HEK293 (cell line): ENCODE results near the gene RGS11.

Source experiments
- CTCF ChIA-PET: fragments of 350-600 bp; formaldehyde crosslinking; extraction: SDS; loops from one replicate; lab custom pipeline; 2021; ENCODE audit warnings: antibody characterized with exemption; lab: Yijun Ruan, JAX
- POLR2A ChIA-PET: fragments of 300-600 bp; formaldehyde crosslinking; extraction: SDS; loops from one replicate; lab custom pipeline; 2020; ENCODE audit warnings: antibody characterized with exemption, inconsistent platforms; lab: Yijun Ruan, JAX
- H3K27ac ChIP-seq: fragments of 200-500 bp; sonication (Bioruptor generic); 2 replicates; pipeline ENCODE4 v1.5.1; 2014; ENCODE audit warnings: low read depth, low read length, control low read depth, inconsistent platforms; ENCODE audit errors: extremely low read depth
- H3K36me3 ChIP-seq, 2 experiments: fragments of 200-500 bp in 1 of 2; sonication (Bioruptor generic) in 1 of 2; 1 replicate in 1 of 2; 2 replicates in 1 of 2; pipeline ENCODE4 v1.5.1; 2014 to 2017; ENCODE audit warnings: inconsistent platforms in 2 of 2, low read length in 2 of 2; ENCODE audit not compliant: control insufficient read depth in 2 of 2, insufficient read depth in 1 of 2
- H3K4me1 ChIP-seq: fragments of 200-500 bp; sonication (Bioruptor generic); 2 replicates; pipeline ENCODE4 v1.5.1; 2014; ENCODE audit warnings: mild to moderate bottlenecking, low read length, inconsistent platforms; ENCODE audit not compliant: control insufficient read depth, insufficient read depth
- H3K4me3 ChIP-seq: 2 replicates; pipeline ENCODE4 v1.5.1; 2011; ENCODE audit warnings: low read depth, mild to moderate bottlenecking, control low read depth, low read length, moderate library complexity
- H3K9me3 ChIP-seq: fragments of 200-500 bp; sonication (Bioruptor generic); 2 replicates; pipeline ENCODE4 v1.5.1; 2014; ENCODE audit warnings: low read depth, low read length, inconsistent platforms; ENCODE audit not compliant: control insufficient read depth, insufficient read depth
- CTCF ChIP-seq: fragments of 450-650 bp; formaldehyde crosslinking; IDR thresholded peaks from 2 replicates; pipeline ENCODE4 v1.5.1; 2016; ENCODE audit warnings: missing biosample characterization, missing genetic modification characterization
- HIC1 ChIP-seq: fragments of 450-650 bp; formaldehyde crosslinking; IDR thresholded peaks from 2 replicates; pipeline ENCODE4 v1.5.1; 2016; ENCODE audit warnings: missing biosample characterization, missing genetic modification characterization
- KLF9 ChIP-seq: fragments of 450-650 bp; formaldehyde crosslinking; IDR thresholded peaks from 2 replicates; pipeline ENCODE4 v1.5.1; 2016; ENCODE audit warnings: missing biosample characterization, missing genetic modification characterization, low read depth
- OSR2 ChIP-seq: fragments of 450-650 bp; formaldehyde crosslinking; IDR thresholded peaks from 2 replicates; pipeline ENCODE4 v1.5.1; 2016; ENCODE audit warnings: missing biosample characterization, missing genetic modification characterization
- PRDM1 ChIP-seq: fragments of 450-650 bp; formaldehyde crosslinking; IDR thresholded peaks from 2 replicates; pipeline ENCODE4; 2016; ENCODE audit warnings: missing biosample characterization, missing genetic modification characterization
- ZFHX2 ChIP-seq: fragments of 450-650 bp; formaldehyde crosslinking; conservative IDR thresholded peaks from 2 replicates; pipeline ENCODE4 v1.5.1; 2016; ENCODE audit warnings: missing biosample characterization, missing genetic modification characterization
- ZFP37 ChIP-seq: fragments of 450-650 bp; formaldehyde crosslinking; IDR thresholded peaks from 2 replicates; pipeline ENCODE4 v1.5.1; 2016; ENCODE audit warnings: missing biosample characterization, missing genetic modification characterization
- ZNF121 ChIP-seq: fragments of 450-650 bp; formaldehyde crosslinking; IDR thresholded peaks from 2 replicates; pipeline ENCODE4 v1.5.1; 2016; ENCODE audit warnings: missing biosample characterization, missing genetic modification characterization
- ZNF155 ChIP-seq: fragments of 450-650 bp; formaldehyde crosslinking; IDR thresholded peaks from 2 replicates; pipeline ENCODE4 v1.5.1; 2016; ENCODE audit warnings: missing biosample characterization, missing genetic modification characterization
- ZNF292 ChIP-seq: fragments of 450-650 bp; formaldehyde crosslinking; IDR thresholded peaks from 2 replicates; pipeline ENCODE4 v1.5.1; 2016; ENCODE audit warnings: low read depth, missing biosample characterization, missing genetic modification characterization, borderline replicate concordance
- ZNF350 ChIP-seq: fragments of 450-650 bp; formaldehyde crosslinking; IDR thresholded peaks from 2 replicates; pipeline ENCODE4 v1.5.0; 2017; ENCODE audit warnings: missing biosample characterization, mild to moderate bottlenecking, missing genetic modification characterization
- ZNF513 ChIP-seq: fragments of 450-650 bp; IDR thresholded peaks from 2 replicates; pipeline ENCODE4 v1.5.1; 2018; ENCODE audit warnings: missing biosample characterization, missing genetic modification characterization
- ZNF514 ChIP-seq: fragments of 450-650 bp; formaldehyde crosslinking; IDR thresholded peaks from 2 replicates; pipeline ENCODE4 v1.5.1; 2016; ENCODE audit warnings: missing biosample characterization, missing genetic modification characterization
- ZNF610 ChIP-seq: fragments of 450-650 bp; formaldehyde crosslinking; IDR thresholded peaks from 2 replicates; pipeline ENCODE4 v1.5.1; 2016; ENCODE audit warnings: missing biosample characterization, missing genetic modification characterization, borderline replicate concordance
- ZNF624 ChIP-seq: fragments of 450-650 bp; formaldehyde crosslinking; IDR thresholded peaks from 2 replicates; pipeline ENCODE4 v1.5.1; 2017; ENCODE audit warnings: missing biosample characterization, missing genetic modification characterization
- ZNF830 ChIP-seq: fragments of 450-650 bp; IDR thresholded peaks from 2 replicates; pipeline ENCODE4 v1.5.0; 2018; ENCODE audit warnings: missing biosample characterization, missing genetic modification characterization, low read depth, mild to moderate bottlenecking, moderate library complexity
- TF ChIP-seq, protein P1 (sequence below): fragments of 450-650 bp; formaldehyde crosslinking; IDR thresholded peaks from 2 replicates; pipeline ENCODE4 v1.5.1; 2016; ENCODE audit warnings: missing biosample characterization, missing genetic modification characterization
- TF ChIP-seq, protein P2 (sequence below): fragments of 450-650 bp; formaldehyde crosslinking; IDR thresholded peaks from 2 replicates; pipeline ENCODE4 v1.5.1; 2017; ENCODE audit warnings: missing biosample characterization, missing genetic modification characterization

RGS11 gene

GRCh38 chr16:266258-267164 is 9.2 kb downstream of the RGS11 start (continued):
- TF ChIP-seq CTCF (tag by site-specific recombination): no peak
- TF ChIP-seq ZNF292 (tag by site-specific recombination): no peak

- Histone ChIP-seq H3K36me3 (peaks cover 0 to 37% of the 10 kb centered on the region in 2 experiments; a peak in 1 of 3 replicates), H3K9me3 (no peaks in the 10 kb centered on the region), H3K27ac (no peak overlapping the region), H3K4me3 (no peak overlapping the region), H3K4me1 (no peaks in the 10 kb centered on the region)
- TF ChIP-seq ZFHX2 (tag by site-specific recombination): peak; percentile 33; the same call in 1 of the 2 replicates
- TF ChIP-seq ZFP37 (tag by site-specific recombination): no peak
- no peak for TF ChIP-seq ZNF121 (tag by site-specific recombination)
- TF ChIP-seq ZNF624 (tag by site-specific recombination): no peak
- no peak for TF ChIP-seq PRDM1 (tag by site-specific recombination)
- TF ChIP-seq ZNF350: no peak
- TF ChIP-seq ZNF830 (tag by site-specific recombination): no peak
- ChIA-PET CTCF (interaction anchor here (0.5 to 1.0 kb wide), 2 partner anchors 27 to 96 kb away, joined by 3 to 5 read pairs; no protein-coding TSS in a partner anchor), POLR2A (no interaction called here)
Measured at GRCh38 chr16:265711-266110, 10.0 kb downstream of the RGS11 start.

GRCh38 chr16:265002-265529 is 10.7 kb downstream of the RGS11 start:
- Histone ChIP-seq H3K9me3 (no peaks in the 10 kb centered on the region), H3K4me1 (no peaks in the 10 kb centered on the region), H3K4me3 (no peak overlapping the region), H3K27ac (no peak overlapping the region), H3K36me3 (peaks cover 0 to 42% of the 10 kb centered on the region in 2 experiments; a peak in 1 of 3 replicates)
- TF ChIP-seq, protein P1, sequence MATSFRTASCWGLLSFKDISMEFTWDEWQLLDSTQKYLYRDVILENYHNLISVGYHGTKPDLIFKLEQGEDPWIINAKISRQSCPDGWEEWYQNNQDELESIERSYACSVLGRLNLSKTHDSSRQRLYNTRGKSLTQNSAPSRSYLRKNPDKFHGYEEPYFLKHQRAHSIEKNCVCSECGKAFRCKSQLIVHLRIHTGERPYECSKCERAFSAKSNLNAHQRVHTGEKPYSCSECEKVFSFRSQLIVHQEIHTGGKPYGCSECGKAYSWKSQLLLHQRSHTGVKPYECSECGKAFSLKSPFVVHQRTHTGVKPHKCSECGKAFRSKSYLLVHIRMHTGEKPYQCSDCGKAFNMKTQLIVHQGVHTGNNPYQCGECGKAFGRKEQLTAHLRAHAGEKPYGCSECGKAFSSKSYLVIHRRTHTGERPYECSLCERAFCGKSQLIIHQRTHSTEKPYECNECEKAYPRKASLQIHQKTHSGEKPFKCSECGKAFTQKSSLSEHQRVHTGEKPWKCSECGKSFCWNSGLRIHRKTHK: no peak
- TF ChIP-seq OSR2 (tag by site-specific recombination): no peak
- no peak for TF ChIP-seq HIC1 (tag by site-specific recombination)
- TF ChIP-seq ZNF514 (tag by site-specific recombination): no peak
- TF ChIP-seq ZNF624 (tag by site-specific recombination): no peak
- TF ChIP-seq, protein P2, sequence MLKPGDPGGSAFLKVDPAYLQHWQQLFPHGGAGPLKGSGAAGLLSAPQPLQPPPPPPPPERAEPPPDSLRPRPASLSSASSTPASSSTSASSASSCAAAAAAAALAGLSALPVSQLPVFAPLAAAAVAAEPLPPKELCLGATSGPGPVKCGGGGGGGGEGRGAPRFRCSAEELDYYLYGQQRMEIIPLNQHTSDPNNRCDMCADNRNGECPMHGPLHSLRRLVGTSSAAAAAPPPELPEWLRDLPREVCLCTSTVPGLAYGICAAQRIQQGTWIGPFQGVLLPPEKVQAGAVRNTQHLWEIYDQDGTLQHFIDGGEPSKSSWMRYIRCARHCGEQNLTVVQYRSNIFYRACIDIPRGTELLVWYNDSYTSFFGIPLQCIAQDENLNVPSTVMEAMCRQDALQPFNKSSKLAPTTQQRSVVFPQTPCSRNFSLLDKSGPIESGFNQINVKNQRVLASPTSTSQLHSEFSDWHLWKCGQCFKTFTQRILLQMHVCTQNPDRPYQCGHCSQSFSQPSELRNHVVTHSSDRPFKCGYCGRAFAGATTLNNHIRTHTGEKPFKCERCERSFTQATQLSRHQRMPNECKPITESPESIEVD (tag by site-specific recombination): no peak
- no peak for TF ChIP-seq ZNF610
- no peak for TF ChIP-seq KLF9 (tag by site-specific recombination)
- TF ChIP-seq ZNF513 (tag by site-specific recombination): no peak
- no peak for TF ChIP-seq ZNF155 (tag by site-specific recombination)
- POLR2A ChIA-PET: interaction anchor here (1.1 kb wide), 1 partner anchor 30 kb away, joined by 4 read pairs; the partner anchor contains the start of gene FAM234A
- CTCF ChIA-PET: interaction anchor here (1.0 kb wide), 1 partner anchor 96 kb away, joined by 5 read pairs; no protein-coding TSS in a partner anchor
